ENCODE measurements around the gene TRHDE. TPM values are rescaled to one million over a fixed set of nuclear protein-coding genes. Genes with fewer than 3 reads are reported as not detected.

The TRHDE gene
- total RNA-seq, 1 experiment from 2014 or later, result 16.5 TPM

- intact Hi-C loops (cut with micrococcal nuclease), result loop anchor here (10.0 kb wide), 1 partner anchor 140 kb away; no protein-coding TSS in a partner anchor
- no peaks in the 10 kb centered on the region for H4K20me1 ChIP-seq (ENCODE audit: low read length)
- H3K9me2 ChIP-seq (replicated peaks; ENCODE audit: low read length), result no peaks in the 10 kb centered on the region
- no peak overlapping the region for H2AFZ ChIP-seq (ENCODE audit: low read length)
- ChIA-PET CTCF (no interaction called here), POLR2A (ENCODE audit: unreplicated experiment) (no interaction called here)
- no peaks in the 10 kb centered on the region for H3K9me3 ChIP-seq (ENCODE audit: low read length)
- H3K4me2 ChIP-seq (ENCODE audit: low read length), result no peak overlapping the region
- H3K27me3 ChIP-seq (ENCODE audit: low read length), result no peaks in the 10 kb centered on the region
- no peak overlapping the region for H3K4me3 ChIP-seq (ENCODE audit: low read length)
- no peak for ATAC-seq
- no peaks in the 10 kb centered on the region for H3K4me1 ChIP-seq (ENCODE audit: insufficient read depth, low read length)
- TF ChIP-seq EZH2 (IDR thresholded peaks at IDR 0.05; ENCODE audit: low read length, unreplicated experiment) (no peak), EZH2phosphoT487 (IDR thresholded peaks at IDR 0.05; ENCODE audit: borderline replicate concordance, low read length) (no peak), CTCF (conservative IDR thresholded peaks at IDR 0.05; ENCODE audit: low read depth, low read length) (no peak)
- no peaks in the 10 kb centered on the region for H3K79me2 ChIP-seq (ENCODE audit: low read length)
- no peak overlapping the region for H3K27ac ChIP-seq (ENCODE audit: low read length)
- H3K36me3 ChIP-seq (ENCODE audit: low read depth, low read length), result no peaks in the 10 kb centered on the region
- DNase-seq, result no peak
- H3F3A ChIP-seq (ENCODE audit: low read length, unreplicated experiment), result no peaks in the 10 kb centered on the region
- no TSS peak for BruUV-seq (replicated peaks)
- H3K9ac ChIP-seq (ENCODE audit: low read length), result no peak overlapping the region
These were observed 213.0 kb downstream of the TRHDE start for GRCh38 chr12:72485017-72485701.

GRCh38 chr12:72491426-72491825, 219.3 kb downstream of the TRHDE start:
- Histone ChIP-seq H3K4me3 (ENCODE audit: low read length) (no peak overlapping the region), H3K9me3 (ENCODE audit: low read length) (no peaks in the 10 kb centered on the region), H3K4me1 (ENCODE audit: insufficient read depth, low read length) (no peaks in the 10 kb centered on the region), H3K79me2 (ENCODE audit: low read length) (no peaks in the 10 kb centered on the region), H3K4me2 (ENCODE audit: low read length) (no peak overlapping the region), H3K27ac (ENCODE audit: low read length) (no peak overlapping the region), H3F3A (ENCODE audit: low read length, unreplicated experiment) (no peaks in the 10 kb centered on the region), H3K36me3 (ENCODE audit: low read depth, low read length) (no peaks in the 10 kb centered on the region), H4K20me1 (ENCODE audit: low read length) (no peaks in the 10 kb centered on the region), H3K9me2 (replicated peaks; ENCODE audit: low read length) (no peaks in the 10 kb centered on the region), H3K27me3 (ENCODE audit: low read length) (no peaks in the 10 kb centered on the region), H3K9ac (ENCODE audit: low read length) (no peak overlapping the region), H2AFZ (ENCODE audit: low read length) (no peak overlapping the region)
- intact Hi-C loops (cut with micrococcal nuclease), result no loop called here
- ChIA-PET CTCF (interaction anchor here (0.6 kb wide), 1 partner anchor 145 kb away, joined by 10 read pairs; no protein-coding TSS in a partner anchor), POLR2A (ENCODE audit: unreplicated experiment) (no interaction called here)
- TF ChIP-seq EZH2phosphoT487 (IDR thresholded peaks at IDR 0.05; ENCODE audit: borderline replicate concordance, low read length), result no peak
- no peak for TF ChIP-seq CTCF (conservative IDR thresholded peaks at IDR 0.05; ENCODE audit: low read depth, low read length)
- TF ChIP-seq EZH2 (IDR thresholded peaks at IDR 0.05; ENCODE audit: low read length, unreplicated experiment), result no peak
- ATAC-seq (no peak), DNase-seq (no peak)
- BruUV-seq (replicated peaks), result no TSS peak

GRCh38 chr12:72493407-72493806, 221.2 kb downstream of the TRHDE start:
- Histone ChIP-seq H4K20me1 (ENCODE audit: low read length) (no peaks in the 10 kb centered on the region), H3K9me2 (replicated peaks; ENCODE audit: low read length) (no peaks in the 10 kb centered on the region), H3K79me2 (ENCODE audit: low read length) (no peaks in the 10 kb centered on the region), H3K4me3 (ENCODE audit: low read length) (no peak overlapping the region), H3F3A (ENCODE audit: low read length, unreplicated experiment) (no peaks in the 10 kb centered on the region), H3K36me3 (ENCODE audit: low read depth, low read length) (no peaks in the 10 kb centered on the region), H3K4me2 (ENCODE audit: low read length) (no peak overlapping the region), H3K9ac (ENCODE audit: low read length) (no peak overlapping the region), H3K27ac (ENCODE audit: low read length) (no peak overlapping the region), H3K27me3 (ENCODE audit: low read length) (no peaks in the 10 kb centered on the region), H3K4me1 (ENCODE audit: insufficient read depth, low read length) (peaks cover under 1% of the 10 kb centered on the region), H2AFZ (ENCODE audit: low read length) (no peak overlapping the region), H3K9me3 (ENCODE audit: low read length) (no peaks in the 10 kb centered on the region)
- no peak for ATAC-seq
- TF ChIP-seq EZH2 (IDR thresholded peaks at IDR 0.05; ENCODE audit: low read length, unreplicated experiment) (no peak), EZH2phosphoT487 (IDR thresholded peaks at IDR 0.05; ENCODE audit: borderline replicate concordance, low read length) (no peak), CTCF (conservative IDR thresholded peaks at IDR 0.05; ENCODE audit: low read depth, low read length) (no peak)
- CTCF ChIA-PET, result interaction anchor here (0.5 kb wide), 1 partner anchor 201 kb away, joined by 3 read pairs; no protein-coding TSS in a partner anchor
- intact Hi-C loops (cut with micrococcal nuclease), result no loop called here
- BruUV-seq (replicated peaks), result no TSS peak
- no peak for DNase-seq
- POLR2A ChIA-PET (ENCODE audit: unreplicated experiment), result no interaction called here
